ENCODE data around the gene ANAPC2.

Gene ANAPC2

DNA sequence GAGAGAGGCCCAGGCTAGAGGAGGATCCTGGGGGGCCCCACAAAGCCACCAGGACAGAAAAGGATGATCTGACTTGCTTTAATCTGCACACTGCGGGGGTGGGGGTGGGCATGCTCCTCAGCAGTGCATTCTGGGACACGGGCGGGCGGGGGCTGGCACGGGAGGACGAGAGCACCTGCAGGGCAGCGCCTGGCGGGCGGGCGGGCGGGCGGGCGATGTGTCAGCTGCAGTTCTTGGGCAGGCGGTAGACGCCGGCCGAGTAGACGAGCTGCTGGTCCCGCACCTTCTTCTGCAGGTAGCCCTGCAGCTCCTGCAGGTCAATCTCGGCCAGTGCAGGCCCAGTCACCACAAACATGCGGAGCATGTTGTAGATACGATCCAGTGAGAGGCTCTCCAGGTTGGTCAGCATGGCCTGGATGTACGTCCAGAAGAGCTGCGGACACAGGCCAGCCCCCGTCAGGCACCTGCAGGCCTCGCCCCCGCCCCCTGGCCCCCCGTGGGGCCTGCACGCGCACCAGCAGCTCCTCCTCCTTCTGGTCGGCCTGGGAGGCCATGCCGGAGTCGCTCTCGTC is 13.6 kb downstream of the ANAPC2 start:
- no peak for DNase-seq (ENCODE audit: low spot score)

DNA sequence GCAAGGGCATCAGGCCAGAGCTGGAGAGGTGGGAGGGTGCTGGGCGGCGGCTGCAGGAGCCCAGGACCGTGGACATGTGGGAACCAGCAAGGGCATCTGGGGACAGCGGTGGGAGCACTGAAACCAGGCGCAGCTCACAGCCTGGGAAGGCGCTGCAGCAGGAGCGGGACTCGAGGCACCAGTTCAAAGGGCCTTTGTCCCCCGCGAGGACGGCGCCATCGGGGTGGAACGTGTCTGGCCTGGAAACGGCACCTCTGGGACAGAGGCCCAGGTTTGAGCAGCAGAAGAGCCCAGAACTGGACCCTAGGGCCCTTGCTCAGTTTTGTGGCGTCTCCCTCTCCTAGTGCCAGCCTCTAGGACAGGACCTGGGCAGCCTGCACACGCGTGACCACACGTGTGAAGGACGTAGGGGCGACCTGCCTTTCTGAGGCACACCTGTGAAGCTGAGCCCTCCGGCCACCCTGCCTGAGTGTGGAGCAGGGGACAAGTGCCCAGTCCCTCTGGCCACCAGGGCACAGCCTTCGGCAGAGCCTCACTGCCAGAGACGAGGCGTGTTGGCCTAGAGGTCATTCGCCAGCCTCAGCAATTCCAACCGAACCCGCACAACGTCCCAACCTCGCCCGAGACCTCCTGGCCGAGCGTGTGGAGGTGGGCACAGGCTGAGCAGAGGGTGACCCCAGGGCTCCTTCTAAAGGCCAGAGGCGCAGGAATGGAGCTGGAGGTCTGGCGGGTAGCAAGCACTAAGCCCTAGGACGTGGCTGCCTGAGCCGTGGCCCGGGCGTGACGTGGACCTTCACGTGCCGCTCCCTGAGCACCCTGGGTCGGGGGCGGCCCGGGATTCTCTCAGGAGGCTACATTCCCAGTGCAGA is 14.3 kb downstream of the ANAPC2 start:
- DNase-seq (ENCODE audit: low spot score) = no peak

DNA sequence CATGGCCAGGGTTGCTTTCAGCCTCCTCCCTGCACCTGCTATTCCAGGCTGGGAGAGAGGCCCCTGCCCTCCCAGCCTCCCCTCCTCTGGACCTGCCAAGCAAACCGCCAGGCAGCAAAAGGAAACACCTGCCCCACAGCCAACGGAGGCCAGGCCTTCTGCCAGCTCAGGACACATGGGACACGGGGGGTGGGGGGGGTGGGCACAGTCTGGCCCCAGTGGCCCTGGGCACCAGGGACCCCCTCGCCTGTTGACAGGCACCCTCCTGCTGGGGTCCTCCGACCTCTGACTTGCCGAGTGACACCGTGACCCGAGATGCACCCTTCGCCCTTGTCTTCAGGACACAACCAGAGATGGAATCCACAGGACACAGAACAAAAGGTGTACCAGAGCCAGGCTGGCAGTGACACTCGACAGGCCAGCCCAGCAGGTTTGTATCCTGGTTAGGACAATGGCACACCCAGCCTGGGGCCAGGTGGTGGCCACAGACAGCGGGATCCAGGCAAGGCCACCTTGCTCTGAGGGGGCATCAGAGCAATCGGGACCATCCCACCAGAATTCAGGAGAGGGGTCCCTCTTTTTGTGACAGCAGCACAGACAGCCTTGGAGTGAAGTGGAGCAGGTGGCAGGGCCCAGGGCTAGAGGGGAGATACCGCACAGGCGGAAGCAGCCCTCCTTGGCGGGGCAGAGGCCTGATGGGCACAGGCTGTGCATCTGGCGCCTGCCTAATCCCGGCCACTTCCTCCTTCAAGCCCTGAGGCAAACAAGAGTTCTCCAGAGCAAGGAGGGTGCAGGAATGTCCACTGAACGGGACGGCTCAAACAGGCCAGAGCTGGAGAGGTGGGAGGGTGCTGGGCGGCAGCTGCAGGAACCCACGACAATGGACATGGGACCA is 15.2 kb downstream of the ANAPC2 start:
- DNase-seq (ENCODE audit: low spot score) = no peak

DNA sequence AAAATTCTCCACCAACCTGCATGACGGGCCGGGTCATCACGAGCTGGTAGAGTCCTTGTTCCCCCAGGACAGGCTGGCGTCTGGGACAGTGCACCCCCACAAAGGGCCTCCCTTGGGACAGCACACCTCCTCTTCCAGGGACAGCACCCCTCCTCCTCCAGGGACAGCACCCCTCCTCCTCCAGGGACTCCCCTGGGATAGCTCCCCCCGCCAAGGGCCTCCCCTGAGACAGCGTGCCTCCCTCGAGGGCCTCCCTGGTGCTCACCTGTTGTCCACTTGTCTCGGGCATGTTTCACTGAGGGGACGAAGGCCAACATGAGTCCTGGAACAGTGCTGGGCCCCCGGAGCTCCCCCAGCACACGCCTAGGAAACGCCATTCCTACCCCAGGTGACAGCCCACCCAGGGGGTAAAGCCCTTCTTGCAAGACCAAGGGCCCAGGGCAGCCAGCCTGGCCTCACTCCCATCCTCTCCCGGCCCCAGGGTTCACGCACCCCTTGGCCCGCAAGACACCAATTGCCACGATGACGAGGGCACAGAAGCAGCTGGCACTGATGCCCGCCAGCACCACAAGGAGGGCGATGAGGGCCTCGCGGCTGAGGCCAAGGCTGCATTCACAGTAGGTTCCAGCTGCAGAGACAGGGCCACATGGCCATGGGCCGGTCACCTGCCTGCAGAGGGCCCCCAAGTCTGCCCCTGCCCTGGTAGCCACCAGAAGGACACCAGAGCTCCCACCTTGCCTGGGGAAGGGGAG is 17.0 kb downstream of the ANAPC2 start:
- DNase-seq (ENCODE audit: low spot score) = no peak

DNA sequence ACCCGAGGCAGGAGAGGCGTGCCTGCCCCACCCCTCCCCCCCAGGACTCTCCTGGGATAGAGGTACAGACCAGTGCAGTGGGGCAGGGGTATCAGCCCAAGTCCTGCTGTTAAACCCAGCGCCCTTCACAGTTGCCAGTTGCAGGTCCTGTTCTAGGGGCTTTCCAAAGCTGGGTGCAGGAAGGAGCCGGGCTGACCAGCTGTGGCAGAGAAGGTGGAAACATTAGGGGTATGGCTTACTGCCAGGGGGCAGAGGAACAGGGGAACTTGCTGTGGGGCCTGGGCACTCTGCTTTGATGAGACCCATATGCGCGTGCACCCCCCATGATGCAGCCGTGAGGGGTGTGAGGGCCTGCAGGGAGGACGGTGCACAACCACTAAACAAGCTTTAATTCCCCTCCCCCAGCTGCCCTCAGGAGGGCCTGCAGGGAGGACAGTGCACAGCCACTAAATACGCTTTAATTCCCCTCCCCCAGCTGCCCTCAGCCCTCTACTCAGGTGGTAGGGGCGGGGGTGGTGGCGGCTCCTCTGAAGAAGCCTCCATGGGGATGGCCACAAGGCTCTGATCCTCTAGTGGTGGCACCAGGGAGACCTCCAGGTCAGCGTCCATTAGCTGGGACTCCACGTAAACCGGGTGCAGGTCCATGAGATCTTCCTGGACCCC is 17.7 kb downstream of the ANAPC2 start:
- DNase-seq (ENCODE audit: low spot score) = no peak

DNA sequence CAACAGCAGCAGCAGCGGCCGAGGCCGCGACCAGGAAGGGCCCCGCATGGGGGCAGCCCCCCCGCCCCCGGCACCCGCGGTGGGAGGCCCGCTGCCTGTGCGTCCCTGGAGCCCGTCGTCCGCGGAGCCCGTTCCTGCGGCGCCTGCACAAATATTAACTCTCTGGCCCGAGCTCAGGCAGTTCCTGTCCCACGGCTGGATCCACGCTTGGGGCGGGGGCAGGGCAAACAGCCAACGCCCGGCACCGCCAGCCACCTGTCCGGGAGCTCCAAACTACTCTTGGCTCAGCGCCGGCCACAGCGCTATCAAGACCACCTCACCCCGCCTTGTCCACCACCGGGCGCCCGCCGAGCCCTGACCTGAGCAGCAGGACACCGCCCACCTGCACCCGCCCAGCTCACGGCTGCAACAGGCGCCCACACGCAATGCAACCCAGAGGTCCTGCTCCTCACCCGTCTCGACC is 18.4 kb downstream of the ANAPC2 start, which contains the start of gene LRRC26:
Gene LRRC26, minus strand, starts transcription at position 156 of the 463 bp plus-strand sequence. Its CDS starts 108 bp downstream, at position 48.
- DNase-seq (ENCODE audit: low spot score) = no peak

DNA sequence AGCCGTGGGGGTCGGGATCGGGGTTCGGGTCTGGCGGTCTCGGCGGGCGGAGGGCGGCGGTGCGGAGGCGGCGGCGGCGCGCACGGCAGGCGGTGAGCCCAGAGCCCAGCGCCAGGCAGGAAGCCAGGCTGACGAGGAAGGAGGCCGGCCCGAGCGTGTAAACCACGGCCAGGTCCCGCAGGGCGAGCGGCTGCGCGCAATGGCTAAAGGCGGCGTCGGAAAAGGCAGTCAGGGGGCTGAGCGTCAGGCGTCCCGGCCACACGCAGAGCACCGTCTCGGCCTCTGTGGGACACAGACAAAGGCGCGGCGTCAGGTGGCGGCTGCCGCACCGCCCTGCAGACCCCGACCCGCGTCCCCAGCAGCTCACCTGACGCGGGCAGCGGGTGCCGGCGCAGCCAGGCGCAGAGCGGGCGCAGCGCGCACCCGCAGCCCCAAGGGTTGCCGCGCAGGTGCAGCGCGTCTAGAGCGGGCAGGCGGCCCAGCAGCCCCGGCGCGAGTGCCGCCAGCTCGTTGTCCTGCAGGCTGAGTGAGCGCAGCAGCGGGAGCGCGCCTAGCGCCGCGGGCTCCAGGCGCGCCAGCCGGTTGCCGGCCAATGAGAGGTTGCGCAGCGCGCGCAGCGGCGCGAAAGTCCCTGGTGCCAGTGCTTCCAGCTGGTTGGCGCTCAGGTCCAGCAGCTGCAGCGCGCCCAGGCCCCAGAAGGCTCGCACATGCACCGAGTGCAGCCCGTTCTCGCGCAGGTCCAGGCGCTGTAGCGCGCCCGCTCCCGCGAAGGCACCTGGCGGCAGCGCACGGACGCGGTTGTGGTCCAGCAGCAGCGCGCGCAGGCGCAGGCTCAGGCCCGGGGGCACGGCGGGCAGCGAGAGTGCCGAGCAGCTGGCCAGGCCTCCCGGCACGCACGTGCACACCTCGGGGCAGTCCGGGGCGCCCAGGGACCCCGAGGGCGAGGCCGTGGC is 19.2 kb downstream of the ANAPC2 start:
- no peak for DNase-seq (ENCODE audit: low spot score)

DNA sequence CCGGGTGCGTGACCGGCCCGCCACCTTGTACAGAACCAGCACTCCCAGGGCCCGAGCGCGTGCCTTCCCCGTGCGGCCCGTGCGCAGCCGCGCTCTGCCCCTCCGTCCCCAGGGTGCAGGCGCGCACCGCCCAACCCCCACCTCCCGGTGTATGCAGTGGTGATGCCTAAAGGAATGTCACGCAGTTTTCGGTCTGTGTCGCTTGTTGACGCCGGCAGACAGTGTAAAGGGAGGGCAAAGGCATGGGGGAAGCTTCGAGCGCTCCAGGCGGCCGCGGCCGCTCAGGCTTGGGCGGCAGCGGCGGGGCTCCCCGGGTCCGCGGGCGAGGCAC is 19.8 kb downstream of the ANAPC2 start:
- no peak for DNase-seq (ENCODE audit: low spot score)

DNA sequence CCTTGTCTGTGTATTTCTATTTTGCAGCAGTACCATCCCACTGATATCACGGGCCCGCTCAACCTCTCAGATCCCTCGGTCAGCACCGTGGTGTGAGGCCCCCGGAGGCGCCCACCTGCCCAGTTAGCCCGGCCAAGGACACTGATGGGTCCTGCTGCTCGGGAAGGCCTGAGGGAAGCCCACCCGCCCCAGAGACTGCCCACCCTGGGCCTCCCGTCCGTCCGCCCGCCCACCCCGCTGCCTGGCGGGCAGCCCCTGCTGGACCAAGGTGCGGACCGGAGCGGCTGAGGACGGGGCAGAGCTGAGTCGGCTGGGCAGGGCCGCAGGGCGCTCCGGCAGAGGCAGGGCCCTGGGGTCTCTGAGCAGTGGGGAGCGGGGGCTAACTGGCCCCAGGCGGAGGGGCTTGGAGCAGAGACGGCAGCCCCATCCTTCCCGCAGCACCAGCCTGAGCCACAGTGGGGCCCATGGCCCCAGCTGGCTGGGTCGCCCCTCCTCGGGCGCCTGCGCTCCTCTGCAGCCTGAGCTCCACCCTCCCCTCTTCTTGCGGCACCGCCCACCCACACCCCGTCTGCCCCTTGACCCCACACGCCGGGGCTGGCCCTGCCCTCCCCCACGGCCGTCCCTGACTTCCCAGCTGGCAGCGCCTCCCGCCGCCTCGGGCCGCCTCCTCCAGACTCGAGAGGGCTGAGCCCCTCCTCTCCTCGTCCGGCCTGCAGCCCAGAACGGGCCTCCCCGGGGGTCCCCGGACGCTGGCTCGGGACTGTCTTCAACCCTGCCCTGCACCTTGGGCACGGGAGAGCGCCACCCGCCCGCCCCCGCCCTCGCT is 20.4 kb downstream of the ANAPC2 start:
- no peak for DNase-seq (ENCODE audit: low spot score)

DNA sequence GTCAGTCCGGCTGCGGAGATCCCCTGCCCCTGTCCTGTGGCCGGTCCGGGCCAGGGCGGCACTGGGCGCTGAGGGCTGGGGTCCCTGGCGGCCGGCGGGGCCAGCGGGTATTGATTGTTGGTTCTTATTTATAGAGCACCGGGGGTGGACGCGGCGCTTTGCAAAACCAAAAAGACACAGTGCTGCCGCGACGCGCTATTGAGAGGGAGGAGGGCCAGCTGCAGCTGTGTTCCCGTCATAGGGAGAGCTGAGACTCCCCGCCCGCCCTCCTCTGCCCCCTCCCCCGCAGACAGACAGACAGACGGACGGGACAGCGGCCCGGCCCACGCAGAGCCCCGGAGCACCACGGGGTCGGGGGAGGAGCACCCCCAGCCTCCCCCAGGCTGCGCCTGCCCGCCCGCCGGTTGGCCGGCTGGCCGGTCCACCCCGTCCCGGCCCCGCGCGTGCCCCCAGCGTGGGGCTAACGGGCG is 21.0 kb downstream of the ANAPC2 start:
- DNase-seq (ENCODE audit: low spot score) = no peak

DNA sequence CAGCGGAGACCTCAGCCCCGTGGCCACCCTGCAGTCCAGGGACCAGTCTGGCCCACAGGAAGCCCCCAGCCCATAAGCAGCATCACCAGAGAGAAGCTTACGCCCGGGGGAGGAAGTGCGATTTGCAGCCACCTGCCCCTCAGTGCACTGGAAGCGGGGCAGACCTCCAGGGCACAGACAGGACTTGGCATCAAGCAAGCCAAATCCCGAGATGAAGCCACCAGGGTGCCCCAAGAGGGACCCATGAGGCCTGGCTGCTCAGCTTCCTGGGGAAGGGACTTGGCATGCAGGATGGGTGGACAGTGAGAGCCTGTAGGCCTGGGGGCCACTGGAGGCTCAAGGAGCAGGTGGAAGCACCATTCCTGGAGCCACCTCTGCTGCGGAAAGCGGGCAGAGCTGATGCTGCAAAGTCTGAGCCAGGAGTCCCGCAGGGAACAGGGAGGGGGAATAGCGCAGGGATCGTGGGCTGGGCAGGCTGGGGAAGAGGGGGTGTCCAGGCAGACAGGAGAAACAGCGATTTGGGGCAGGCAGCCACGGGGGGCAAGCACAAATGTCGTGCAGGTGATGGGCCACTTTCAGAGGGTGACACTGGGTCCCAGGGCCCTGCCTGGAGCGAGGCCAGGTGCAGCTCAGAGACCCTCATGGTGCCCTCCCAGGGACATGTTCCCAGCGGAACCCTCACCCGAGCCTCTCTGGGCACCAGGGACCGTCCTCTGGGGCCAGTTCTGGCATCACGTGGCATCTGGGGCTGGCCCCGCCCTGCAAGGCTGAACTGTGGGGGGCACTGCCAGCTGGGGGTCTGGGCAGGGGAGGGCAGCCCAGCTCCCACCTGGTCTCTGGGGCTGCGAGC is 21.8 kb downstream of the ANAPC2 start:
- DNase-seq (ENCODE audit: low spot score) = no peak

DNA sequence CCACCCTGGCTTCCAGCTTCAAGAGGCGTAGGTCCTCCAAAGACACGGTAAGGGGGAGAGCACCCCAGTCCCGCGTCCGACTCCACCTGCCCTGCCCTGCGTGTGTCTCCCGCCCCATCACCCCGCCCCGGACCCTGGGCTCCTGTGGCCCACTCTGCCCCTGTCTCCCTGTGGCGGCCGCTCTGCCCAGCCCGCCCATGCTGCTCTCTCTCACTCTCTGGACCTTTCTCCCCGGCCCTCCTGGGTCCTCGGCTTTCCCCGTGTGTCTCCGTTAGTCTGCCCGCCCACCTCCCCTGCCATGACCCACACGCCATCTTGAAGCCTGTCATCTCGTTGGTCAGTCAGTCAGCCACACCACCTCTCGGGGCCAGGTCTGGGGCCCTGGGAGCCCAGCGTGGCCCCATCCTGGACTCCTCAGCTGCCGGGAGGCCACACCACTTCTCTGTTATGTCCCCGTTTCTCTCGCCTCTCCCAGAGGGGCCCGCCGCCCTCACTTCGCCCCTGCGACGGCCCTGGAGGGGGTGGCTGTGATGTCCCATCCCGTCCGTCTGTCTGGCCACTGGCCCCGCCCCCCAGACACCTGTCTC is 23.0 kb downstream of the ANAPC2 start:
- DNase-seq (ENCODE audit: low spot score) = no peak

DNA sequence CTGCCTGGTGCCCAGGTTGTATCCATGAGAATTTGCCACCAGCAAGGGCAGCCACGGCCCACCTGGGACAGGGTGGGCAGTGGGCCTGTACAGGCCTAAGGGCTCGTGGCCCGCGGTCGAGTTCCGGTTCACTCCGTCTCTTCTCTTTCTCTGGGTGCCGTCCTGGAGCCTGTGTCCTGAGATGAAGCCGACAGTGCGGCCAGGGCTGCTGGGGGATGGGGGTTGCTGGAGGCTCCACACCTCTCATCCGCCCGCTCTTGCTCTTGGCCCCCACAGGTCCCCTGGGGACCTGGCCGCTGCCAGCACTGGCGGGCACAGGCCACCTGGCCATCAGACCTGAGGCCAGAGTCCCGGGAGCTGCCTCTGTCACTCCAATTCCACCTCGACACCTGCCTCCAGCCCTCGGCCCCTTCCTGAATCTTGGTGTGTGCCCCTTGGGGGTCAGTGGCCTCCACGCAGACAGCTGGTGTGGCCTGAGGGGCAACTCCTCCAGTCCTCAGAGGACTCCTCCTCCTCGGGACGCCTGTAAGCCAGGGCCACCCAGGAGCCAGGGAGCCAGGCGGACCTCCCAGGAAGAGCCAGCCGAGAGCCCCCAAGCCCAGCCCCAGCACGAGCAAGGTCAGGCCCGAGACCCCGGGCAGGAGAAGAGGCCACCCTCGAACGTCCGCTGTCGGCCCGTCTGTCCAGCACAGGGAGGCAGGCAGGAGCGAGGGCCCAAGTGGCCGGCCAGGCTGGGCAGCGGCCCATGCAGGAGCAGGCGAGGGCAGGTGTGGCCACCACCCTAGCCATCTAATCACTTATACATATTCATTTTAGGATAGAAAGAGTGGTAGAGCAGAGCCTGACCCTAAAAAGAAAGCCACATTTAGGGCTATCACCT is 23.8 kb downstream of the ANAPC2 start:
- no peak for DNase-seq (ENCODE audit: low spot score)

DNA sequence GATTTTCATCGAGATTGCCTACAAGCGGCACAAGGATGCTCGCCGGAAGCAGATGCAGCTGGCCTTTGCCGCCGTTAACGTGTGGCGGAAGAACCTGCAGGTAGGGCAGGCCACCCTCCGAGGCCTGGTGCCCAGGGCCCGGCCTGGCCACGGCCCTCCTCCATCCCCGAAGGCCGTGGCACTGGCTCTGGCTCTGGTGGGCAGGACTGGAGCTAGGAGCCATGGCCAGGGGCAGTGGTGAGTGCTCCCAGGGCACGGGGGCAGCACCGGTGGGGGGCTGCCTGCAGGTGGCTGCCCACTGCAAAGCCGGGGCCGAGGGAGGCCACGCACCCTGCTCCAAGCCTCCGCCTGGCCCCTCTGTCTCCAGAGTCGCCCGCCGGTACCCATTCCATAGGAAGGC is 24.6 kb downstream of the ANAPC2 start:
- no peak for DNase-seq (ENCODE audit: low spot score)

DNA sequence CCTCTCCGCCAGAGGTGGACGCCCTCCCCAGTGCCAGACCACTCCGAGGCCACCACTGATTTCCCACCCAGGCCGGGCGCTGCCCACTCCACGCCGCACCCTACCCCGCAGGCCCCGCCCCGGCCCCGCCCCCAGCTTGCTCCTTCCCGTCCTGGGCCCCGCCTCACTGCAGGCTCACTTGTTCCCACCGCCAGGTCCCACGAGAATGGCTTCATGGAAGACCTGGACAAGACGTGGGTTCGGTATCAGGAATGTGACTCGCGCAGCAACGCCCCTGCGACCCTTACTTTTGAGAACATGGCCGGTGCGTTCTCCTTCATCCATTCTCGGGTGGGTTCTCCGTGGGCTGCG is 25.0 kb downstream of the ANAPC2 start:
- DNase-seq (ENCODE audit: low spot score) = no peak

DNA sequence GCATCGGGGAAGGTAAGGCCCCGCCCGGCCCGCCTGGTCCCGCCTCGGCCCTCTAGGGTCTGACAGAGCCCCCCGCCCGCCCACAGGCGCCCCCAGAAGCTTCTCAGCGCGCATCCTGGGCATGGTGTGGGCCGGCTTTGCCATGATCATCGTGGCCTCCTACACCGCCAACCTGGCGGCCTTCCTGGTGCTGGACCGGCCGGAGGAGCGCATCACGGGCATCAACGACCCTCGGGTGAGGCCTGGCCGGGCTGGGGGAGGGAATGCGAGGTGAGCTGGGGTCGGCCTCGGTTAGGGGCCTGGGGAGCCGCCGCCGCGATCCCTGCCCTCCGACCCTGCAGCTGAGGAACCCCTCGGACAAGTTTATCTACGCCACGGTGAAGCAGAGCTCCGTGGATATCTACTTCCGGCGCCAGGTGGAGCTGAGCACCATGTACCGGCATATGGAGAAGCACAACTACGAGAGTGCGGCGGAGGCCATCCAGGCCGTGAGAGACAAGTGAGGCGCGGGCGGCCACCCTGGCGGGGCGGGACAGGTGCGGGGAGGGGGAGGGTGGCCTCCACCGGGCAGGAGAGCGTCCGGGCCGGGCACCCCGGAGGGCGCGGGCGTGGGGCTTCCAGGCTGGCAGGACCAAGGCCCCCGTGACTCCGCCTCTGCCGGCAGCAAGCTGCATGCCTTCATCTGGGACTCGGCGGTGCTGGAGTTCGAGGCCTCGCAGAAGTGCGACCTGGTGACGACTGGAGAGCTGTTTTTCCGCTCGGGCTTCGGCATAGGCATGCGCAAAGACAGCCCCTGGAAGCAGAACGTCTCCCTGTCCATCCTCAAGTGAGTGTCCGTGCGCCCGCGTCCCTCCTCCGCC is 25.6 kb downstream of the ANAPC2 start:
- no peak for DNase-seq (ENCODE audit: low spot score)
